MG63 (cell line): ENCODE results near the gene ADAMTS18. TPM values are rescaled to one million over a fixed set of nuclear protein-coding genes. Genes with fewer than 3 reads are reported as not detected.

ENCODE experiments used
- DNase-seq: peaks from one replicate; pipeline ENCODE4 v3.0.0-alpha.2; 2020
- H3K27me3 ChIP-seq: fragments of 250-450 bp; sonication (Bioruptor Pico); 2 replicates; pipeline ENCODE4 v1.5.1; 2020; ENCODE audit warnings: mild to moderate bottlenecking, moderate library complexity
- H3K36me3 ChIP-seq: fragments of 250-450 bp; sonication (Bioruptor Pico); 2 replicates; pipeline ENCODE4 v1.5.1; 2020; ENCODE audit warnings: mild to moderate bottlenecking, moderate library complexity
- H3K4me3 ChIP-seq: fragments of 250-450 bp; sonication (Bioruptor Pico); 2 replicates; pipeline ENCODE4 v1.5.1; 2020; ENCODE audit warnings: mild to moderate bottlenecking, moderate library complexity
- H3K9me3 ChIP-seq: fragments of 250-450 bp; sonication (Bioruptor Pico); 2 replicates; pipeline ENCODE4 v1.5.1; 2020; ENCODE audit warnings: mild to moderate bottlenecking, moderate library complexity
- total RNA-seq: library from RNA; depleted of rRNA; stranded (reverse); fragments of >200 nt; shearing (Covaris generic); gene quantifications from 2 replicates; pipeline ENCODE4 v1.2.3, GENCODE V29; 2014; ENCODE audit warnings: low replicate concordance

ADAMTS18 gene
- total RNA-seq, 1 experiment from 2014 or later = not detected

DNA sequence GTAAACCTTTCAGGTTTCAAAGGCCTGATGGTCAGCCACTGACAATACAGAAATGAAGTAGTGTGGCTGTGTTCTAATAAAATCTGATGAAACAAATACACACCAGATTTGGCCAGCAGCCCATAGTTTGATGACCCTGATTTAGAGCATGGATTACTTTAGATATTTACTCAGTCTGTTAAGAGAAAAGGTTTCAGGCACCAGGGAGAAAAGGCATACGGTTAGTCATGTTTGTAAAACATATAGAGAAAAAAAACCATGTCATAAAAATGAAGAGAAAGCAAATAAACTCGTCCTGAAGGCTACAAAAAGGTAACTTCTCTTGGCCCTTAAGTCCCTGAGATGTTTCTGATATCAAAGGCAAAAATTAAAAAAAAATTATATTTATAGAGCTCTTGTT lies 112.1 kb downstream of the ADAMTS18 start:
- no peak for DNase-seq
- H3K9me3 ChIP-seq = no peaks in the 10 kb centered on the region
- H3K36me3 ChIP-seq = no peaks in the 10 kb centered on the region
- no peak overlapping the region for H3K4me3 ChIP-seq
- no peaks in the 10 kb centered on the region for H3K27me3 ChIP-seq

DNA sequence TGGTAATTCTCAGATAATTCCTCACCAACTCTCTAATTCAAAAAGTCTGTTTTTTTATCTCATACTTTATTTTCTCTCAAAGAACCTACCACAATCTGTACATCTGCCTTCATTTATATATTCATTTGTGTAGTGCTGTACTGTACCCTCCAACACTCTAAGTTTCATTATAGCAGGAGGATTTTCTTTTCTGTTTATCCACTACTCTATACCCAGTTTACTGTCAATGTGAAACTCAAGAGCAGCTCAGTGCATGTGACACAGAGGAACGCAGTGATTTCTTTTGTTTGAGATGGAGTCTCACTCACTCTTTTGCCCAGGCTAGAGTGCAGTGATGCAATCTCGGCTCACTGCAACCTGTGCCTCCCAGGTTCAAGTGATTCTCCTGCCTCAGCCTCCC lies 117.8 kb downstream of the ADAMTS18 start:
- Histone ChIP-seq H3K9me3 (no peaks in the 10 kb centered on the region), H3K4me3 (no peak overlapping the region), H3K27me3 (no peaks in the 10 kb centered on the region), H3K36me3 (no peaks in the 10 kb centered on the region)
- DNase-seq = no peak

DNA sequence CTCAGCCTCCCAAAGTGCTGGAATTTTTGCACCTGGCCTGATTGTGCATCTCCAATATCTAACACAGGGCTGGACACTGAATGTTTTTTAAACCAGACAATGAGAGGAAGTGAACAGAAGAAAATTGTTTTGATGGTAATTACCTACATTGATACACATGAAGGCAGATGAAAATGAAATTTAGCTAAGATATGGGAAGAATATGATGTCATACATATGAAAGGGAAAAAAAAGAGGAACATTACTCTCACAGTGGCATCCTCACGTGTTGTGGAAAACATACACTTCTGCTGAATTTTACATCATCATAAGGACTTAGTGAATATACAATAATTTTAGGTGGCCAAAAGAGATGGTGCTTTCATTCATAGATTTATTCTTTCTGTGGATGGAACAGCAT lies 124.0 kb downstream of the ADAMTS18 start:
- H3K36me3 ChIP-seq = no peaks in the 10 kb centered on the region
- H3K4me3 ChIP-seq = no peak overlapping the region
- H3K27me3 ChIP-seq = no peaks in the 10 kb centered on the region
- H3K9me3 ChIP-seq = 0 out of 2 replicates have a peak, but pooled peaks cover 2% of the 10 kb centered on the region
- no peak for DNase-seq

DNA sequence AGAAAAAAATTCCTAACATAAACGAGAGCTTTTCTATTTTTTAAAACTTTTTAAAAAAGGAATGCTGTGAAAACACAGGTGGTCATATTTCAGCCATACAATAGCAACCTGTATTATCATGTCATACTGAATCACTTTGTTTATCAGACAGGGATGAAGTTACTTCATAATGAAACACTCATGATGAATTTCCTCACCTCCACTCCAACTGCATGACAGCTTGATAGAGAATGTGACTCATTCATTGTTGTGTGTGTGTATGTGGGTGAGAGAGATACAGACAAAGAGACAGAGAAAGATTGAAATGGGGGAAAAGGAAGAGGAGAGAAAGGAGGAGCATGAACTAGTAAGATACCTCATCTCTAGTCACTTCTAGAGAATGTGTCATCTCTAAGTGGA lies 126.7 kb downstream of the ADAMTS18 start:
- no peak overlapping the region for H3K4me3 ChIP-seq
- DNase-seq = no peak
- no peaks in the 10 kb centered on the region for H3K27me3 ChIP-seq
- H3K36me3 ChIP-seq = no peaks in the 10 kb centered on the region
- H3K9me3 ChIP-seq = 0 out of 2 replicates have a peak, but pooled peaks cover 2% of the 10 kb centered on the region

DNA sequence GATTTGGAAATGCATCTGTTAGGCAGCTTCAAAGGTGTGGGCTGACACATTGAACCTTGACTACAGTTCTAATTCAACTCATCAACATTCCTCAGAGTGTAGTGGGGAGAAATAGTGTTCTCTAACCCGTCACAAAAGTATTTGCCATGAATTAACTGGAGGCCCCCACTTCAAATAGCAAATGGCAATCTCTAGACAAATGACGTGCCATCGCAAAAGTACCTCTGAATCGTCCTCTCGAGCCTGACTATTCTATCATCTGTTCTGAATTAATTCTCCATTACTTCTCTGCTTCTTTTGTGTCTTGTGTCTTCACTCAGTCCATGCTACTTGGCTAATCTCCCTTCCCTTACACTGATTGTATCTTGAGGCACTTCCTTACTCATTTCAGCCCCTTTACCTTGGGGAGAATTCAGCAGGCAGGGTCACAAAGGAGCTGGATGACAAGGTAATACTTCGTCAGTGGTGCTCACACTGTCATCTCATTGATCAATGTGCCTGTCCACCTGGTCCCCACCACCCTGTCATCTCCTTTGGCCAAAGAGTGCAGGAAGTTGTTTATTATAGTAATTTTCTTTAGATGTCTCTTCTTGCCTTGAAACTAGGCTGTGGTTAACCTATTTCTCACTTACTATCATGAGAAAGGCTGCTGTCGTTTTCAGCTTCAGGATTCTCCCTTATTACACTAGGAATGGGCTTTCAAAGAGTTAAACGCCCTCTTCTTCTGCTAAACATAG lies 127.2 kb downstream of the ADAMTS18 start:
- H3K36me3 ChIP-seq = no peaks in the 10 kb centered on the region
- no peak for DNase-seq
- no peaks in the 10 kb centered on the region for H3K27me3 ChIP-seq
- no peak overlapping the region for H3K4me3 ChIP-seq
- H3K9me3 ChIP-seq = 0 out of 2 replicates have a peak, but pooled peaks cover 2% of the 10 kb centered on the region

DNA sequence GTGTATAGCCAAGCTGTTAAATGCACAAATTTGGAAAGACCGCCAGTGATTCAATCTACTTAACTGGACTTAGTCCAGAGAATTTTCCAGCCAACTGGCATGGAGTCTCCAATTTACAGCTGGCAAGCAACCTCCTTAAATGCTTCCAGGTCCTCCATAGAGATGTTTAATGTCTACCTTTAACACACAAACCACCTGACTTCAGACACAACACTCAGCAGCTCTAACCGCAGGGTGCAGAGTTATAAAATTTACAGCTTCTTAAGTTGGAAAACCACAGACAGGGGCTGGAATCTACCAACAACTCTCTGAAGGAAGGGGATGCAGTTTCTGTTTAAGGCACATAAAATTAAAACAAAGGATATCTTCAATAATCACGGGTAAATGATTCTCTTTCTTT lies 128.8 kb downstream of the ADAMTS18 start:
- H3K9me3 ChIP-seq = 0 out of 2 replicates have a peak, but pooled peaks cover 2% of the 10 kb centered on the region
- DNase-seq = peak; percentile 16
- no peaks in the 10 kb centered on the region for H3K36me3 ChIP-seq
- no peaks in the 10 kb centered on the region for H3K27me3 ChIP-seq
- H3K4me3 ChIP-seq = no peak overlapping the region

DNA sequence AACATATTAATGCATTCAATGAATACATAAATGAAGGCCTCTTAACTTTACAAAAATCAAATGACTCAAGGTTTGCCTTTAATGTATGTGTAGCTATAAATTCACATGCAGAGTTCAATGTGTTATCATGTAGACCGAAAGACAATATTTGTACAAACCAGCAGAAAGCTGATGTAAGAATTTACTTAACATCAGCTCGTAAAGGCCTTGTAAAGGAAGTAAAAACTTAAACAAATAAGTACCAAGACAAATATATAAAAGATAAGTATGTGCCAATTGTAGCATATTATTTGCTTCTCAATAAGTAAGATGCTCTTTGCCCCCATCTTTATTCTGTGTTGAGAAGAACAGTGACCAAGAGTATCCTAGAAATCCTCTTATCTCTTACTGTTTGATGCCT lies 130.0 kb downstream of the ADAMTS18 start:
- no peak for DNase-seq
- Histone ChIP-seq H3K4me3 (no peak overlapping the region), H3K9me3 (0 out of 2 replicates have a peak, but pooled peaks cover 2% of the 10 kb centered on the region), H3K27me3 (no peaks in the 10 kb centered on the region), H3K36me3 (no peaks in the 10 kb centered on the region)

DNA sequence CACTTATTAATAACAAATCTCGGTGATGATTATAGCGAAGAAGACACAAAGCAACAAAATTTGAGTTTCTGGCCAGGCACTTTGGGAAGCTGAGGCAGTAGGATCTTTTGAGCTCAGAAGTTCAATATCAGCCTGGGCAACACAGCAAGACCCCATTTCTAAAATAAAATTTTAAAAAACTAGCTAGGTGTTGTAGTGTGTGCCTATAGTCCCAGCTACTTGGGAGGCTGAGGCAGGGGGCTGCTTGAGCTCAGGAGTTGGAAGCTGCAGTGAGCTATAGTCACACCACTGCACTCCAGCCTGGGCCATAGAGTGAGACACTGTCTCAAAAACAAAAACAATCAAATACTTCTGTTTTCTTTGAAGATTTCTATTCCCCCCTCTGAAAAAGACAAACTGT lies 130.7 kb downstream of the ADAMTS18 start:
- no peaks in the 10 kb centered on the region for H3K36me3 ChIP-seq
- DNase-seq = no peak
- H3K27me3 ChIP-seq = no peaks in the 10 kb centered on the region
- no peak overlapping the region for H3K4me3 ChIP-seq
- H3K9me3 ChIP-seq = 0 out of 2 replicates have a peak, but pooled peaks cover 2% of the 10 kb centered on the region

DNA sequence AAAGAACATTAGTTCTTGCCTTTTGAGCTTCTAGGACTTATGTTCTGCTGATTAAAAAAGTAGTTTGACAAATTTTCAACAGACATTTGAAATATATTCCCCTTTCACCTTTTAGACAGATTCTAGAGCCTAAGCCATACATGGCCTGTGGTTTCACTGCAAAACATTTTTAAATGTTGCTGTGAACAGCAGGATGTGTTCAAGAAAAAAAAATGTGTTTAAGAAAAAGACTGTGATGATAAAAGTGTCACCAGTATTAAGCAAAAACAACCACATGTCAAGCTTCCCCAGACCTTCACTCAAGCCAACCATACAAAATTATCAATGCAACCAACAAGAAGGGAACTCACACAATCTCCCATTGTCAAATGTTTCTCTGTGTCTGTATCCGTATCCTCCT lies 132.2 kb downstream of the ADAMTS18 start:
- no peak for DNase-seq
- Histone ChIP-seq H3K9me3 (0 out of 2 replicates have a peak, but pooled peaks cover 2% of the 10 kb centered on the region), H3K4me3 (no peak overlapping the region), H3K27me3 (no peaks in the 10 kb centered on the region), H3K36me3 (no peaks in the 10 kb centered on the region)

DNA sequence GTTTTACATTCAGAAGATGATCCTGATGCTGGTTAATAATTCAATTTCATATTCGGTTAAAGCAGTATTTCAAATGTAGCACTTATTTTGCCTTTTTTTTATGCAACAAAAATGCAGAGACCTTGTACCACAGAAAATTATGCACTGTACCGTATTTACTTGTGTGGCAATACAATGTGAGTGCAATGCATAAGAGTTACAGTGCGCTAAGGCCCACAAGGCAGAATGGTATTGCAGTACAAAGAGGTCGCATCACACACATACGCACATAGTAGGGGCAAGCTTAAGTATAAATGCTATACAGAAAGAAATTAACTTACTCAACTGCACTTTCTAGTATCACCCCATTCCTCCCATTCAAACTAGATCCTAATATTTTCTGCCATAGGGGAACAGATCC lies 132.6 kb downstream of the ADAMTS18 start:
- no peak for DNase-seq
- Histone ChIP-seq H3K27me3 (no peaks in the 10 kb centered on the region), H3K9me3 (0 out of 2 replicates have a peak, but pooled peaks cover 2% of the 10 kb centered on the region), H3K36me3 (no peaks in the 10 kb centered on the region), H3K4me3 (no peak overlapping the region)

DNA sequence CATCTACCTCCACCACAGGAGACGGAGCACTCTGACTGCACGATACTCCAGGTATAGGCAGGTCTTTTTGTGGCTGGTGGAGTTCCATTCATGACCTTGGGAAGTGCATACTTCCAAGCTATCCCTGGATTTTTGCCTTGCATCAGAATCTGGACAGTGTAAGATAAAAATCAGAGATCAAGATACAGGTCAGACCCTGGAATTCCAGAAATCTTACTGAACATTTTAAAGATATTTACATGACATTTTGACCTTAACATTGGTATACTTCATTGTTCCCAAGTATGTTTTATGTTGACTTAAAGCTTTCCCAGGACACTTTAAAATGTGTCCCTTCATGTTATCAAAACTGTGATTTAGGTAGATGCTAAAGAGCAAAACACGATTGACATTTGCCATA lies 134.6 kb downstream of the ADAMTS18 start:
- no peaks in the 10 kb centered on the region for H3K36me3 ChIP-seq
- no peak for DNase-seq
- H3K9me3 ChIP-seq = no peaks in the 10 kb centered on the region
- no peaks in the 10 kb centered on the region for H3K27me3 ChIP-seq
- H3K4me3 ChIP-seq = no peak overlapping the region

DNA sequence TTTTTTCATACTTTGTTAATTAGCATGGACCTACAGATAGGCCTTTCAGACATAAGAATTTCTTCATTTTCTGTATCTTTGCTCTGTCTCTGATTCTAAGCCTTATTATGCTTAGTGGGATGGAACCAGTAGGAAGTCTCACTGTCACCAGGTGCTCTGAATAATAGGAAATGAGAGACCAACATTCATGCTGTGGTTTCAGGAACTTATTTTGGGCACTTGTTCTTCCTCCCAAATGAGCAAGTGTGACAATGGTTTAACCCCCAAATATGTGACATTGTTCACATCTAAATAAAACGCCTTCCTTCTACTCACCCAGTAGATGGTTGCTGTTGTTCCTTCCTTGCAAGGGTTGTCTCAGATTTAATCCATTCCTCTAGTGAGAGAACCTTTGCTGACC lies 135.4 kb downstream of the ADAMTS18 start:
- DNase-seq = no peak
- Histone ChIP-seq H3K4me3 (no peak overlapping the region), H3K36me3 (no peaks in the 10 kb centered on the region), H3K27me3 (no peaks in the 10 kb centered on the region), H3K9me3 (no peaks in the 10 kb centered on the region)

DNA sequence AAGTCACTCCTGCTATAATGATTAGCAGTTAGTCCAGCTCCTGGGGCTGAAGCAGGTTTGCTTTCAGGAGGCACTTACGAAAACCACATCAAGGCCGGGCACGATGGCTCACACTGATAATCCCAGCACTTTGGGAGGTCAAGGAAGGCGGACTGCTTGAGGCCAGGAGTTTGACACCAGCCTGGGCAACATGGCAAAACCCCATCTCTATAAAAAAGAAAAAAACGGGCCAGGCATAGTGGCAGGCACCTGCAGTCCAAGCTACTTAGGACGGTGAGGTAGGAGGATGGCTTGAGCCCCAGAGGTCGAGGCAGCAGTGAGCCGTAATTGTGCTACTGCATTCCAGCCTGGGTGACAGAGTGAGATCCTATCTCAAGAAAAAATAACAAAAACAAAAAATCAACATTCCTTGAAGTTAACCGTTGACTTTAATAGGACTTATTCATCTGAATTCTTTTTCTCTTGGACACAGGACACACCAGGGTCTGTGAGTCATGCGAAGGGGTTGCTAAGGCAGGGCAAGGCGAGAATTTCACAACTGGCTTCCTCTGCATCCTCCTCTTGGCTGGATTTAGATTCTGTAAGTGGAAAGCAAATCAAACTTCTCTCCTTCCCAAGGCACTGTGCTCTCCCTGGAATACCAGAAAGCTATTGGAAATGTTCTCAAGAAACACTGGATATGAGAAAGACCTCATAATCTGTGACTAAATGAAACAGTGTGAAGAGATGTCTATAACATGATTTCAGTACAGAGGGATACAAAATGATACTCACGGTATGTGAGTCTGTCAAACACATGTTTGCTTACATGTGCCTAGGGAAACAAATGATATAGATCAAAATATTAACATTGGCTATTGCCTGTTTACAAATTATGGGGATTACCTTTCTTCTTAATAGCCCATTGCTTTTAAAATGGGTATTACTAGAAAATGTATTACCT lies 136.1 kb downstream of the ADAMTS18 start:
- no peaks in the 10 kb centered on the region for H3K36me3 ChIP-seq
- DNase-seq = peak; percentile 86
- H3K9me3 ChIP-seq = no peaks in the 10 kb centered on the region
- H3K4me3 ChIP-seq = no peak overlapping the region
- H3K27me3 ChIP-seq = no peaks in the 10 kb centered on the region

DNA sequence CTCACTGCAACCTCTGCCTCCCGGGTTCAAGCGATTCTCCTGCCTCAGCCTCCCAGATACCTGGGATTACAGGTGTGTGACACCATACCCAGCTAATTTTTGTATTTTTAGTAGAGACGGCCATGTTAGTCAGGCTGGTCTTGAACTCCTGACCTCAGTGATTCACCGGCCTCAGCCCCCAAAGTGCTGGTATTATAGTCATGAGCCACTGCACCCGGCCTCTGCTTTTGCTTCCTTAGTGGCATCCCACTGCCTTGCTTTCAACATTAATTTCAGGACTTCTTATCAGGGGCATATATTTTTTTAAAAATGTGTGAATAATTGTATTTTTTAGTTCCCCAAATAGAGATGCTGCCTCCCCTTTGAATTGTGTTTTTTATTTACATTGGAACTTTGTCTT lies 136.8 kb downstream of the ADAMTS18 start:
- Histone ChIP-seq H3K27me3 (no peaks in the 10 kb centered on the region), H3K9me3 (no peaks in the 10 kb centered on the region), H3K4me3 (no peak overlapping the region), H3K36me3 (no peaks in the 10 kb centered on the region)
- peak; percentile 43 for DNase-seq

DNA sequence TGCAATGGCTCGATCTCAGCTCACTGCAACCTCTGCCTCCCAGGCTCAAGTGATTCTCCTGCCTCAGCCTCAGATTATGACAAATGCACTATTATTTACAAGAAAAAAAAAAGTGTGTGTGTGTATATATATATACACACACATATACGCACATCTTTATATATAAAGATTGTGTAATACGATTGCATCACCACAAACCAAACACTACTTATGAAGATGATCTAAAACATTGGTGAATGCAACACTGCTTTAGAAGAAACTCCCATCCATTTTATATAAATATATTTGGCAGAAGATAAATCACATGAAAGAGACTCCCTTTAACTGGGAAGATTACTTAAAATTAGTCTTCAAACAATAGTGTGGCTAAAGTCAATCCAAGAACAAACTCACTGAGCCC lies 138.9 kb downstream of the ADAMTS18 start:
- Histone ChIP-seq H3K9me3 (no peaks in the 10 kb centered on the region), H3K36me3 (no peaks in the 10 kb centered on the region), H3K27me3 (no peaks in the 10 kb centered on the region), H3K4me3 (no peak overlapping the region)
- DNase-seq = no peak

DNA sequence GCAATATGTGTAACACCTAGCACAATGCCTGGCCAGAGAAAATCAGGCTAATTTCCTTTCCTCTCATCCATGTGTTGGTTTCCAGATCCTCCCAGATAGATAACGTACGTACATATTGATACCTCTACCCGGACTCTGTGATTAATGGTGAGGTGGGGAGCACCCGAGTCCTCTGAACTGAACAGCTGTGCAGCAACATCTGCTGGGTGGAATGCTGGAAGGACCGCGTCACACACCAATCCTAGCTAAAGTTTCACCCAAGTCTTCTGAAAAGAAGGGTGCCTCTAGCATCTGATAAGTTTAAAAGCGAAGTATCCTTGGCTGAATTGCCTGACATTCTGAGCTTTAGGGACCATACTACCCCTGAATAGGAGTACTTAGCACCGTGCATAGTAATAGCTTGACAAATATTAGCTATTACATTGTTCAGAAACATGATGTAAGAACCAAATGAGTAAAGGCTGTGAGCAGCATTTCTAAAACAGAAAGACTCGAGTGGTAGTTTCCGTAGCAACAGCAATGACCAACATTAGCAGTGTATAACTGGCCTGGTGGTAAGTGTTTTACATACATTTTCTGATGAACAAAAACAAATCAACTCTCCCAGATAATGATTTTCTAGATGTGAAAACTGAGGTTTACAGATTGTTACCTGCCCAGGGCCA lies 144.3 kb downstream of the ADAMTS18 start:
- DNase-seq = no peak
- no peaks in the 10 kb centered on the region for H3K9me3 ChIP-seq
- no peak overlapping the region for H3K4me3 ChIP-seq
- no peaks in the 10 kb centered on the region for H3K27me3 ChIP-seq
- H3K36me3 ChIP-seq = no peaks in the 10 kb centered on the region

DNA sequence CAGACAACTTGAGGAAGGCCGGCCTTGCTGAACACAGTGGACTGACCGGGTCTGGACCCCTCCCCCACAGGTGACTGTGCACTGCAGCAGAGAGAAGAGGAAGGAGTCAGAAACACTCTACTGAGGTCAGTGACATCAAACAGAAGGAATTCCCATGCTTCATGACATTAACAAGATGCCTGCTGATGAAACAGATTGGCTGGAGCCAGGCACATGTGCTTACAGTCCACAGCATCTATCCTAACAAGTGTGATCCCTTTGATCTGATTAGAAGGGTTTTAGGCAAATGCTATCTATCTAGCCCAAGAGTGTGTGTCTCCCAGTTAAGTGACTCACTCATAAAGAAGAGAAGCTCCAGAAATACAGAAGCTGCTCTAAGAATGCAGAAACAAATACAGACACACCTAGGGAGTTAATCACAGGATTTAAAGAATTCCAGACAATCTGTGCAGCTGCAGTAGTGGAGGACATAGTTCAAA lies 145.5 kb downstream of the ADAMTS18 start:
- no peak overlapping the region for H3K4me3 ChIP-seq
- peak; percentile 8 for DNase-seq
- H3K36me3 ChIP-seq = no peaks in the 10 kb centered on the region
- H3K9me3 ChIP-seq = no peaks in the 10 kb centered on the region
- no peaks in the 10 kb centered on the region for H3K27me3 ChIP-seq
